Colonic mucosa (tissue), 4 donors: ENCODE results near the gene FBXW8. TPM values are rescaled to one million over a fixed set of nuclear protein-coding genes. Genes with fewer than 3 reads are reported as not detected.

Experiments
- DNase-seq: peaks from one replicate; pipeline ENCODE4 v3.0.0-alpha.2; 2020
- H3K27ac ChIP-seq: fragments of 200-600 bp; one replicate; pipeline ENCODE4 v1.8.0; 2021
- H3K27me3 ChIP-seq: fragments of 200-600 bp; one replicate; pipeline ENCODE4 v1.8.0; 2021
- H3K36me3 ChIP-seq: fragments of 200-600 bp; one replicate; pipeline ENCODE4 v1.8.0; 2021
- H3K4me1 ChIP-seq: fragments of 200-600 bp; one replicate; pipeline ENCODE4 v1.8.0; 2021; ENCODE audit warnings: mild to moderate bottlenecking
- H3K4me3 ChIP-seq: fragments of 200-600 bp; one replicate; pipeline ENCODE4 v1.8.0; 2021
- H3K9ac ChIP-seq, 2 donors: one replicate each; pipeline ENCODE4 v1.7.0; 2013; ENCODE audit warnings: control low read depth in 2 of 2, low read depth in 2 of 2, low read length in 2 of 2
- H3K9me3 ChIP-seq: fragments of 200-600 bp; one replicate; pipeline ENCODE4 v1.8.0; 2021
- CTCF ChIP-seq: fragments of 200-600 bp; IDR thresholded peaks from one replicate; pipeline ENCODE4 v1.8.0; 2022; ENCODE audit warnings: antibody characterized with exemption, mild to moderate bottlenecking
- intact Hi-C: fragments of 100-400 bp; cut with DNase I; formaldehyde crosslinking; loops from one replicate; pipeline ENCODE4 v1.14.1; 2022
- total RNA-seq, 2 donors: library from RNA; stranded (reverse); fragmentation: NEBNext Ultra II Directional in 1 of 2; extraction: Animal tissue kit (Norgen Biotek cat#: 25700) in 1 of 2; gene quantifications; one replicate each; pipeline ENCODE4 v1.2.1, GENCODE V29; 2021
- donor health status: healthy.
- donor health status: DM: no; HTN: no; CAD: no.
- donor health status: DM: no; HTN: no; CAD: no.

The FBXW8 gene
- total RNA-seq, 2 donors from 2014 or later = 11.1 to 13.7 TPM

- Histone ChIP-seq H3K4me3 (no peak overlapping the region), H3K27ac (no peak overlapping the region), H3K9me3 (no peaks in the 10 kb centered on the region), H3K4me1 (no peaks in the 10 kb centered on the region), H3K27me3 (no peaks in the 10 kb centered on the region), H3K36me3 (no peaks in the 10 kb centered on the region), H3K9ac (no peak overlapping the region)
- no peak for DNase-seq
- intact Hi-C loops = no loop called here
- TF ChIP-seq CTCF = no peak
Observed at GRCh38 chr12:117006333-117006732, 95.6 kb downstream of the FBXW8 start.

- Histone ChIP-seq H3K27ac (no peak overlapping the region), H3K36me3 (no peaks in the 10 kb centered on the region), H3K4me1 (no peaks in the 10 kb centered on the region), H3K27me3 (no peaks in the 10 kb centered on the region), H3K9me3 (no peaks in the 10 kb centered on the region), H3K4me3 (no peak overlapping the region), H3K9ac (no peak overlapping the region)
- DNase-seq = no peak
- no peak for TF ChIP-seq CTCF
- intact Hi-C loops = no loop called here
Observed at GRCh38 chr12:117007577-117007976, 96.8 kb downstream of the FBXW8 start.

GRCh38 chr12:117009759-117010158, 99.0 kb downstream of the FBXW8 start:
- H3K36me3 ChIP-seq = no peaks in the 10 kb centered on the region
- TF ChIP-seq CTCF = no peak
- intact Hi-C loops = no loop called here

GRCh38 chr12:117010693-117011451, 100.1 kb downstream of the FBXW8 start:
- H3K9ac ChIP-seq = no peak overlapping the region
- TF ChIP-seq CTCF = no peak
- no peaks in the 10 kb centered on the region for H3K4me1 ChIP-seq
- DNase-seq = no peak
- H3K9me3 ChIP-seq = no peaks in the 10 kb centered on the region
- H3K4me3 ChIP-seq = no peak overlapping the region
- H3K36me3 ChIP-seq = no peaks in the 10 kb centered on the region
- intact Hi-C loops = no loop called here
- no peaks in the 10 kb centered on the region for H3K27me3 ChIP-seq
- no peak overlapping the region for H3K27ac ChIP-seq

More at GRCh38 chr12:117009759-117010158, 99.0 kb downstream of the FBXW8 start:
- H3K9me3 ChIP-seq = no peaks in the 10 kb centered on the region
- H3K9ac ChIP-seq = no peak overlapping the region
- no peak overlapping the region for H3K4me3 ChIP-seq
- no peaks in the 10 kb centered on the region for H3K27me3 ChIP-seq
- DNase-seq = no peak
- no peaks in the 10 kb centered on the region for H3K4me1 ChIP-seq
- no peak overlapping the region for H3K27ac ChIP-seq

- Histone ChIP-seq H3K9me3 (no peaks in the 10 kb centered on the region), H3K4me1 (no peaks in the 10 kb centered on the region), H3K36me3 (no peaks in the 10 kb centered on the region), H3K4me3 (no peak overlapping the region), H3K27me3 (no peaks in the 10 kb centered on the region), H3K9ac (no peak overlapping the region), H3K27ac (no peak overlapping the region)
- DNase-seq = no peak
- intact Hi-C loops = no loop called here
- TF ChIP-seq CTCF = no peak
Observed at GRCh38 chr12:117011988-117012805, 101.4 kb downstream of the FBXW8 start.
